WERI-Rb-1 (cell line): Measurements from ENCODE around the gene FAHD1.

ENCODE experiments used
- DNase-seq: peaks from one replicate; pipeline ENCODE4 v3.0.0-alpha.2; 2020
- H3K27ac ChIP-seq: fragments of 250-450 bp; sonication (Bioruptor Pico); 2 replicates; pipeline ENCODE4 v1.5.1; 2020; ENCODE audit warnings: mild to moderate bottlenecking, moderate library complexity
- H3K27me3 ChIP-seq: fragments of 250-450 bp; sonication (Bioruptor Pico); 2 replicates; pipeline ENCODE4 v1.5.1; 2021; ENCODE audit warnings: mild to moderate bottlenecking, low read depth, moderate library complexity; ENCODE audit not compliant: insufficient read depth, severe bottlenecking
- H3K36me3 ChIP-seq: fragments of 250-450 bp; sonication (Bioruptor Pico); 2 replicates; pipeline ENCODE4 v1.5.1; 2020; ENCODE audit warnings: mild to moderate bottlenecking, moderate library complexity
- H3K4me3 ChIP-seq: 2 replicates; pipeline ENCODE4 v1.5.1; 2011; ENCODE audit warnings: low read depth, mild to moderate bottlenecking, control low read depth, low read length
- H3K9me3 ChIP-seq: fragments of 250-450 bp; sonication (Bioruptor Pico); 2 replicates; pipeline ENCODE4 v1.5.1; 2021; ENCODE audit warnings: mild to moderate bottlenecking, moderate library complexity; ENCODE audit not compliant: severe bottlenecking
- TF ChIP-seq, protein P1 (sequence below): IDR thresholded peaks from 2 replicates; pipeline ENCODE4 v1.5.1; 2011; ENCODE audit warnings: low read depth, mild to moderate bottlenecking, control low read depth, inconsistent platforms, low read length

The FAHD1 gene

DNA sequence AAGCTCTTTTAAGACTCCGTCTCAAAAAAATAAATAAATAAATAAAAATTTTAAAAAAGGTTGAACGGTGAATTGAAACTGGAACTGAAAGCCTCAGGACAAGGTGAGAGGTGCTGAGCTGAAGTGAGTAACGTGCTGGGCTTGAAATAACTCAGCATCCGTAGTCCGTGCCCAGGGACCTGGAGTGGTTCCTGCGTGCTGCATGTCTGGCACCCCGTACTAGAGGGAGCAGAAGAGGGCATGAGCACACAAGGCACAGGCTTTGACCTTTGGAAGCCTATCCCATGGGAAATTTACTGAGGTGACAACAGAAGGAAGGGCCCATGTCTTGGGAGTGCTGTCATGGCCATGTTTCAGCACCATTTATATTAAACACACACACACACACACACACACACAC is 49.5 kb downstream of the FAHD1 start:
- TF ChIP-seq, protein P1, sequence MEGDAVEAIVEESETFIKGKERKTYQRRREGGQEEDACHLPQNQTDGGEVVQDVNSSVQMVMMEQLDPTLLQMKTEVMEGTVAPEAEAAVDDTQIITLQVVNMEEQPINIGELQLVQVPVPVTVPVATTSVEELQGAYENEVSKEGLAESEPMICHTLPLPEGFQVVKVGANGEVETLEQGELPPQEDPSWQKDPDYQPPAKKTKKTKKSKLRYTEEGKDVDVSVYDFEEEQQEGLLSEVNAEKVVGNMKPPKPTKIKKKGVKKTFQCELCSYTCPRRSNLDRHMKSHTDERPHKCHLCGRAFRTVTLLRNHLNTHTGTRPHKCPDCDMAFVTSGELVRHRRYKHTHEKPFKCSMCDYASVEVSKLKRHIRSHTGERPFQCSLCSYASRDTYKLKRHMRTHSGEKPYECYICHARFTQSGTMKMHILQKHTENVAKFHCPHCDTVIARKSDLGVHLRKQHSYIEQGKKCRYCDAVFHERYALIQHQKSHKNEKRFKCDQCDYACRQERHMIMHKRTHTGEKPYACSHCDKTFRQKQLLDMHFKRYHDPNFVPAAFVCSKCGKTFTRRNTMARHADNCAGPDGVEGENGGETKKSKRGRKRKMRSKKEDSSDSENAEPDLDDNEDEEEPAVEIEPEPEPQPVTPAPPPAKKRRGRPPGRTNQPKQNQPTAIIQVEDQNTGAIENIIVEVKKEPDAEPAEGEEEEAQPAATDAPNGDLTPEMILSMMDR, result no peak
- DNase-seq, result no peak
- H3K4me3 ChIP-seq, result no peak overlapping the region
- H3K27me3 ChIP-seq, result no peaks in the 10 kb centered on the region
- H3K27ac ChIP-seq, result no peak overlapping the region
- no peaks in the 10 kb centered on the region for H3K9me3 ChIP-seq
- H3K36me3 ChIP-seq, result no peaks in the 10 kb centered on the region

DNA sequence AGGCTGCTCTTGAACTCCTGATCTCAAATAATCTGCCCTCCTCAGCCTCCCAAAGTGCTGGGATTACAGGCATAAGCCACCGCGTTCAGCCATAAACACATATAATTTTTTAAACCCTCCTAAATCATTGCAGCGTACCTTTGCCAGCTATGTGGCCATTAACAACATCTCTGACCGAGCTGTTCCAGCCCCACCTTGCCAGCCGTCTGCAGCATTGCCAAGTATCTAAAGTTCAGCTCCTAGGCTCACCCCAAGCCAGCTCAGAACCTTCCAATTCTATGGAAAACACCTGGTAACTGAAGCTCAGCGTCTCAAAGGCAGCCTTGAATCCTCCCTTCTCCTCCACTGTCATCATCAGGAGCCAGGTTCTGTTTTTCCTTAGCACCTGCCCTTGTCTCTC is 50.1 kb downstream of the FAHD1 start:
- H3K27ac ChIP-seq, result no peak overlapping the region
- DNase-seq, result no peak
- H3K9me3 ChIP-seq, result no peaks in the 10 kb centered on the region
- no peak overlapping the region for H3K4me3 ChIP-seq
- TF ChIP-seq, protein P1, result no peak
- no peaks in the 10 kb centered on the region for H3K36me3 ChIP-seq
- no peaks in the 10 kb centered on the region for H3K27me3 ChIP-seq

DNA sequence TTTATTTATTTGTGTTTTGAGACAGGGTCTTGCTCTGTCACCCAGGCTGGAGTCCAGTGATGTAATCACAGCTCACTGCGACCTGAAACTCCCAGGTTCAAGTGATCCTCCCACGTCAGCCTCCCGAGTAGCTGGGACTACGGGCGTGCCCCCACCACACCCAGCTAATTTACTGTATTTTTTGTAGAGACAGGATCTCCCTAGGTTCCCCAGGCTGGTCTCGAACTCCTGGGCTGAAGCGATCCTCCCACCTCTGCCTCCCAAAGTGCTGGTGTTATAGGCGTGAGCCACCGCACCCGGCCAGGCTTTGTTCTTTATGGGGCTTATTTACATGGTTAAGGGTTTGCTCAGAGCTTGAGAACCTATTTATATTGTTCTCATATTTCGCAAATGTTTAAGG is 50.8 kb downstream of the FAHD1 start:
- Histone ChIP-seq H3K27me3 (no peaks in the 10 kb centered on the region), H3K36me3 (no peaks in the 10 kb centered on the region), H3K9me3 (no peaks in the 10 kb centered on the region), H3K4me3 (no peak overlapping the region), H3K27ac (no peak overlapping the region)
- TF ChIP-seq, protein P1, result no peak
- no peak for DNase-seq

DNA sequence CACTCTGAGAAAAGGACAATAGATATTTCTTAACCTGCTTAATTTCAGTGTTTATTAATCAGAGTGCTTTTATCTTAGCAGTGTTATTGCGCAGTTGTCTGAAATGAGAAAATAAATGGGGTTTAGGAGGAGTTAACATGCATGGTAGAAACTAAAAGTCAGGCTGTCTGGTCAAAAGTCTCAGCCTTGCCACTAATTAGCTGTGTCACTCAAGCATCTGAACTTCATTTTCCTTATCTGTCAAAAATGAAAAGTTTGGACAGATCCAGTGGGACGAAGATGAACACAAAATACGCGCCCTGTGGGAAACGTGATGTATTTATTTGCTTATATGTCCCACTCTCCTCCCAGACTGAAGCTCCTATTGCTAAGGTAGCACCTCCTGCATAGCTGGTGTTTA is 51.2 kb downstream of the FAHD1 start:
- DNase-seq, result no peak
- Histone ChIP-seq H3K9me3 (no peaks in the 10 kb centered on the region), H3K36me3 (no peaks in the 10 kb centered on the region), H3K27ac (no peak overlapping the region), H3K27me3 (no peaks in the 10 kb centered on the region), H3K4me3 (no peak overlapping the region)
- TF ChIP-seq, protein P1, result no peak
